K562 treated with DMSO at 1 percent for 12 hours (cell line): ENCODE measurements around the gene PPFIBP2. TPM values are rescaled to one million over a fixed set of nuclear protein-coding genes. Genes with fewer than 3 reads are reported as not detected.

Source experiments
- total RNA-seq: library from RNA; unstranded; fragments of 300-600 nt; gene quantifications from 2 replicates; pipeline ENCODE4 v1.2.3, GENCODE V29; 2022; ENCODE audit not compliant: insufficient read depth

The PPFIBP2 gene
- total RNA-seq = 3.2 and 21.9 TPM in 2 replicates

GRCh38 chr11:7513234-7514098 is at the start of gene PPFIBP2:
Gene PPFIBP2 (plus strand): TSS chr11:7513999. CDS start chr11:7549476, 35,477 bp downstream.

GRCh38 chr11:7485186-7486097 is 28.4 kb upstream of the PPFIBP2 start, which contains the start of gene OLFML1:
Gene OLFML1 (plus strand): TSS chr11:7485506. CDS start chr11:7485876, 370 bp downstream.

GRCh38 chr11:7672960-7673723 is 159.3 kb downstream of the PPFIBP2 start, which contains the start of gene CYB5R2:
Gene CYB5R2 (minus strand): TSS chr11:7673500. CDS start chr11:7672825, 675 bp downstream.

Other genes with a start within 250 kb of the PPFIBP2 start
- gene OLFML1, start 28.5 kb upstream of the PPFIBP2 start, total RNA-seq = not detected in 2 replicates
- 2.5 and 7.7 TPM in 2 replicates for gene CYB5R2, start 159.5 kb downstream of the PPFIBP2 start, total RNA-seq
- gene OVCH2, start 192.5 kb downstream of the PPFIBP2 start, total RNA-seq = not detected in 2 replicates